GM18511 (cell line): ENCODE measurements around the gene TBX3.

Experiments used
- ATAC-seq: cut with Tn5 transposase; IDR thresholded peaks from one replicate; pipeline ENCODE4 v1.9.1; 2021; ENCODE audit warnings: mild to moderate bottlenecking, moderate library complexity; ENCODE audit not compliant: unreplicated experiment

Gene TBX3

DNA sequence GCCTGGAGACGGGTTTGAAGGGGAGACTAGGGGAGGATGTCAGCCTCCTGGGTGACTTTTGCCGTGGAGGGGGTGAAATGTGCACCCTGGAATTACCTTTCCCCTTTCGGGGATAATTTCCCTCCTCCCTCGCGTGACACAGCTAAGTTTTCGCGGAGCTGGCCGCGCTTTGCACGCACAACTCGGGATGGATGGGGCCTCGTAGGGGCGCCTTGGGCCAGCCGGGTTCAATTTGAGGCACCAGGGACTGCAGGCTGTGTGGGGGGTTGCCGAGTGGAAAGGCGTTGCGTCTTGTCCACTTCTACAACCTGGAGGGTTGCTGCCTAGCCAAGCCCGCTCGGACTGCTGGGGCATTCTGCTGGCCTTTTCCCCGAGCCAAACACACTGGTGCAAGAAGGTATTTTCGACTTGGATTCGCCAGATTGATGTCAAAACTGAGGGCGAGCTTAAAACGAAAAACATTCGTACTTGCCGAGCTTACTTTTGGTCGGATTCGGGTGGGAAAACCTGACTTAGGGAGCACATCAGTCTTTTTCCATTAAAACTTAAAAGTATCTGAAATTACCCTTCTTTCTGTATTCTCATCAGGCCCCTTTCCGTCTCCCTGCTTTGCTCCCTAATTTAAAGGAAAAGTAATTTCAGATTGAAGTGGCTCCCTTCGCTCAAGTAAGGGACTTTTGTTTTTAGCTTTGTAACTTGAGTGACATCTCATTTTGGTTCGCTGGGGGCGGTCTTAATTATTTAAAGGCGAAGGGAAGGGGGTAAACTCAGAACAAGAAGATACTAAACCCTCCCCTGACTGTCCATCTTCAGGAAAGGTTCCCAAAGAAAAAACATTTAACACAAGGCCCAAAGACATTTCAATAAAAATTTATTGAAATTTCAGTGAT, 14.3 kb downstream of the TBX3 start:
- no peak for ATAC-seq

DNA sequence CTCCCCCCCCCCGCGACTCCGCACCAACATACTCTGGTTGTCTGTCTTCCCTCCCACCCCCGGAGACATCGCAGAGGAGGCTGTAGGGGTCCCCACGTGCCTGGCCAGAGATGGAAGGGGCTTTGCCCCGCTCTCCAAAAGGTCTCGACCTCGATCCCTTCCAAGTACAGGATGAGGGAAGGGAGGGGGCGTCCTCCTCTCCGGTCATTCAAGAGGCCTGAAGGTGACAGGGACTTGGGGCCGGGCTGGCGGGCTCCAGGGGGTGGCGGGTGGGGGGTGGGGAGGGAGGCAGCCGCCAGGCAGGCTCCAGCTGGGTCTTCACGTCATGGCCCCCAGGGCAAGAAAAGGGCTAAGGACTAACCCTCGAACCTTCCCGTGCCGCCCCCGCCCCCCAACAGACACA, 15.1 kb downstream of the TBX3 start:
- no peak for ATAC-seq

DNA sequence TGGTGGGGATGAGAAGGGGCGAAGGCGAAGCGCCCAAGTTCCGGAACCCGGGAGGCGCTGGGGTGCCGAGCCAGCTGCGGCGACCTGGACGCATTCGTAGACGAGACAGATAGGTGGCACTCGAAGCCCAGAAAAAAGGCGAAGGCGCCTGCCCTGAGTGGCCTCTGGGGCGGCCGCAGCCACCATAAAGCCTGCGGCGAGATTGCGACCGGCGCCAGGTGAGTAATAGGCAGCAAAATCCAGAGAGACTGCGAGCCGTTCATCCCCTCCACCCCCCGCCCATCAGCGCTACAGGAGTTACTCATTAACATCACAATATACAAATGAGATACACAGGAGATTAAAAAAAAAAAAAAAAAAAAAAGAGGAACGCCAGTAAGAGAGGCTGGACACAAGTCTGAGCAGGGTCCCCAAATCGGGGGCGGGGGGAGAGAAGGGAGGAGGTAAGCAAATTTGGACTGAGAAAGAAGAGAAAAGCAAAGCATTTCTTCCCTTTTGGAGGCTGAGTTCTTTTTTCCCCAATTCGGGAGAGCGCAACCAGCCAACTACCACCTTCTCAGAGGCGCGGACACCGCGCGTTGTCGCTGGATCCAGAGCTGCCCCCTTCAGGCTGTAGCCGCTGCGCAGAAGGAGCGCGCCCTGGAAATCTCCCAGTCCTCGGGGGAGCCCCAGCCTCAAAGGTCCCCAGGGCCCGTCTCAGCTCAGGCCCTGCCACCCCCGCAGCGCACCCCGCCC, 15.7 kb downstream of the TBX3 start:
- ATAC-seq = no peak

DNA sequence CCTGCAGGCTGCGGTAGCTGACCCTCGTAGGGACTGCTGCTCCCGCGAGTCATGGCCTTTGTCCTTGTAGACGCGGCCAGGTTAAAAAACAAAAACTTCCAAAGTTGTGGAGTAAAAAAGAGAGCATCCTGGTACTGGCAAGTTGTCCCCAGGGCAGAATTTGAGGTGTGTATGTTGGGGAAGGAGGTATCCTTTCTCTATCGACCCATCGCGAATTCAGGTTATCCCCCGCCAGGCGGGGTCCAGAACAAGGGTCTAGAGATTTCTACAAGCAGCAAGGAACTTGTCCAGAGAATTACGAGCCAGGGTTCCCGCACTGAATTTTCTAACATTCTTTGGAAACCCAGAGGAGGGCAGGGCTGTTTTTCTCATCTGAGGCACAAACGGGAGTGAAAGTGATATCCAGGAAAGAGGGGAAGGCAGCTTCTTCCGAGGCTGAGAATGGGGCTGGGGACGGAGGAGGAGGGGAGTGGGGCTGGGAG, 16.3 kb downstream of the TBX3 start:
- ATAC-seq = no peak

DNA sequence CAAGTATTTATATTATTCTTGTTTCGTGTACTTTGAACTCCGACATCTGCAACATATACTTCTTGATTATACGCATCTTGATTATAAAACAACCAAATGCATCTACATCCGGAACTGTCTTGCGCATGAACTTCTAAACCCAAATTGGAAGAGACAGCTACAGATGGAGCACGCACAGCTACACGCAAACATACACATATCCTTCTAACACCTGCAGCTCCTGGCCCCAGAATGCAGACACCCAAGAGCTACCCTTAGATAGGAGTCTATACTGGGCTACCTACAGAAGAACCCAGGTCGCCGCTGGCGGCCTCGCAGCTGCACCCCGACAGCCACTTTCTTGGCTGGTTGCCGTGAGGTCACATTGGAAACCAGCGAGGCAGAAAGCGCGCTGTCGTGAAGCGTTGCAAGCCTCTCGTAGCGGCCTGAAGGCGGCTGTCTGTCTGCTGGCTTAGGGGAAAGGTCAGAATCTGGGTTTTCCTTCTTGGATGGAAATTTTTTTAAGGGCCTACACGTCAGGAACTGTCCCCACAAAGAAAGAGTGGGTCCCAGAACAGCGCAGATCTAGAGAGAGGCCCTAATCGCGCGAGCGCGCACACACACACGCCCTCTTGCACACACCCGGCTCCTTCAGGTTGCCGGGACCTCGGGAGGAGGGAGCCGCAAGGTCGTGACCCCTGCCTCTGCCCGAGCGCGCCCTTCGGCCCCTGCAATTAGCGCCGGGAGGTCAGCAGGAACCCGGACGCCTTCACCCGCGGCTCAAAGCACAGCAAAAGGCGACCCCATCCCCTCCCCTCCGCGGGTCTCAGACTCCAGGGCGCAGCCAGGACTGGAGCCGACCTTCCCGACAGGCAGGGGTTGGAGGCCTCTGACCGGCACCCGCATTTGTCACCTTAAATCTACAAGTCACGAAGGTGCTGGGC, 17.0 kb downstream of the TBX3 start:
- no peak for ATAC-seq

DNA sequence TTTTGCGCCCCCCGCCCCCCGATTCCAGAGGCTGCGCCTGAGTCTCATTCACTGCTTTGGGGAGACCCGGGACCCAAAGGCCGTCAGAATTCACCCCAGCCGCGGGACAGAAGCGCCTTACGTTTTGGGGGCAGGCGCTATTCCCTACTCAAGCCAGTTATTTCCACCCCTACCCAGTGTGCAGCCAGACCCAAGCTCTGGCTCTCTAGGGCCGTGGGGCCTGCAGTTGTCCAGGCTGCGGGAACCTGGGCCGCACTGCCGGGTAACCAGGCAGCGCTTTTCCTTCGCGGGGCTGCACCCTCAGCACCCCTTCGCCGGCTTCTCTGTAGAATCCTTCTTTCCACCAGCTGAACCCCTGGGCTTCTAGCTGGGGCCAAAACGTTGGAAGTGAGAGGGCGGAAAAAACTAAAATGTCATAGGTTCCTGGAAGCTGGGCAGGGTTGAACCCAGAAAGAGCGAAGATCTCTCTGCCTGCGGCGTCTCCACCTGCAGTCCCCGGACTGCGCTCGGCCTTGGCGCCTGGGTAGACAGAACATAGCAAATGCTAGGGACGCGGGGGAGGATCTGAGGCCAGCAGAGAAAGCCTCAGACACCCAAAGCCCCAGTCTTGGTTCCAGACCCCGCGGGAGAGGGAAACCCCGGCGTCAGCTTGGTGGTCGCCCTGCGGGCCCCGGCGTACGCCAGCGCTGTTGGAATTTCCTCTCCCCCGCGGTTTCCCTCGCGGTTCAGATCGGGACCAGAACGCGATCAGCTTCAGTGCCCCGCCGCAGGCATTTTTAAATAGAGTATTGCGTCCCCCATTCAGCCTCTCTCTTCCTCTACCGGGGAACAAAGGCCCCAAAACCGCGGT, 18.3 kb downstream of the TBX3 start:
- no peak for ATAC-seq

DNA sequence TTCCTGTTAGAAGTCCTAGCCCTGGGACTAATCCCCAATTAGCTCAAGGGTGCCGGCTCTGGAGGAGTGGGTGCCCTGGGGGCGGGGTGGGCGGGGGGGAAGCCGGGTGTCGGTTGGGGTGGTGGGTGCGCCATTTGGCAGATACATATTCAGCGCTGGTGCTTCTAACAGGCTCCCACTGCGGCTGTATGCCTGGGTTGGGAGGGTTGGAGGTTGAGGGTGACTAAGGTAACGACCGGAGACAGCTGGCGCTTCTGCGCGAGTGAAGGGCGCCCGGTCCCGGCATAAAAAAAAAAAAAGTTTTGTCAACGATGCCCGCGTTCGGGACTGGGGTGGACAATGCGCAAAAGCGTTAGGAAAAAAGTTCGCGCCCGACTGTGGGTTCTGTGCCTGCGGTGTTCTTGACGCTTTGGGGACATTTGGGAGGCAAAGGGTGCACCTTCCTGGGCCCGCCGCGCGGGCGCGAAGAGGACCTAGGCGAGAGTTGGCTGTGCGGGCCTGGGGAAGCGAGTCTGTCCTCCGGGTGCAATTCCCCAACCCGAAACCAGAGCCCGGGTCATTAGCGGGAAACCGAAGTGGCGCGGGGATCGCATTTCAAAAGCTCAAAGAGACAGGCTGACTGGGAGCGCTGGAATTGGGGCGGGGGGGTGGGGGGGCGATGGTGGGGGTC, 19.2 kb downstream of the TBX3 start:
- ATAC-seq = no peak

DNA sequence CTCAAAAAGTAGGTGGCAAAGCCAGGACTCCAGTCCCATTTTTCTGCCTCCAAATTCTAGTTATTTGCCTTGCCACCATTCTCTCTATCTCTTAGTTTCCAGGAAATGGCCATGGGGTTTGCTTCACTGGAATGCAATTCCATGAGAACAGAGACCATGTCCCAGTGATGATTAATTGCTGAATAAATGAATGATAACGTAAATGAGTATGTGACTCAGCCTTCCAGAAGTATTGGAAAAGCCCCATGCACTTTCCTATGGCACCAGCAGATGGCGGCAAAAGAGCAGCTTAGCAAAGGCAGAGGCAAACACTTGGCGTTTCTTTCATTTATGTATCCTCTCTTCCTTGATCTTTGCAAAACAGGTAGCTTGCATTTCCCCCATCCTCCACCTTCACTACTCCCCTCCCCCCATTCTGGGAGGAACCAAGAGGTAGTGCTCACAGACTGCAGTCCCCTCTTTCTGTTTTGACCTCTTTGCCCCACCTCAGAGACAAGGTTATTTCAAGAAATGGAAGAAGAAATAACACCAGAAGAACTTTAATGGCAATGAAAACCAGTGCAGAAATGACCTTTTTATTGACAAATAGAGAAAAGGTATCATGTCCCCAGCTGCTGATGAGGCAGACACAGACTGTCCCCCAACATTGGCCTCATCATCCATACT, 21.3 kb downstream of the TBX3 start:
- no peak for ATAC-seq

DNA sequence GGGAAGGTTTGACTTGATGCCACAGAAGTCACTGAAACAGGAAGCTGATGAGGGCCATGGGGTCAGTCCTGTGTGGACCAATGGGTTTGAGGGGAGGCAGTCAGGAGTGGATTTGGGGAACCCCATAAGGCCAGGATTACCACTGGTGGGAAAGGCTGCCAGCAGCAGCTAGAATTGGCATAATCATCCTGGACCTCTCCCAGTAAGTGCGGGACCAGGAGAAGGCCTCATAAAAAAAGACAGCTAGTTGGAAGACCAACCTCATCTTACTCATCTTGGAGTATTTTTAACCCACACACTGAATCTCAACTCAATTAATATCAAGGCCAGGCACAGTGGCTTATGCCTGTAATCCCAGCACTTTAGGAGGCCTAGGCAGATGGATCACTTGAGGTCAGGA, 22.7 kb downstream of the TBX3 start:
- ATAC-seq = no peak

DNA sequence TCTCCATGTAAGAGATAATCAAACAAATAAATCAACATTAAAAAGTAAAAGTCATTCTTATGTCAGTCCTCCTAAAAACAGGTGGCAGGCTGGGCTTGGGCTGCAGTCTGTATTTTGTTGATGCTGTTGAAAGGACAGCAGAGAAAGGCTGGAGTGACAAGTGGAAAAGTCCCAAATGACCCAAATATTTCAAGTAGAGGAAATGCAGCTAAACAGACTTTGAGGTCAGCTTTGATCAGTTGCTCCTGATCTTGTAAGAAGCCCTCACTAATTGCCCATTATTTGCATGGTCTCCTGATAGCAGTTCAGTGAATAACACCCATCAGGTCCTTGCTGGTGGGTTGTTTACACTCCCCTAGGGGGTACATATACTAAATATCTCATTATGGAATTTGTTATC, 24.9 kb downstream of the TBX3 start:
- ATAC-seq = no peak

DNA sequence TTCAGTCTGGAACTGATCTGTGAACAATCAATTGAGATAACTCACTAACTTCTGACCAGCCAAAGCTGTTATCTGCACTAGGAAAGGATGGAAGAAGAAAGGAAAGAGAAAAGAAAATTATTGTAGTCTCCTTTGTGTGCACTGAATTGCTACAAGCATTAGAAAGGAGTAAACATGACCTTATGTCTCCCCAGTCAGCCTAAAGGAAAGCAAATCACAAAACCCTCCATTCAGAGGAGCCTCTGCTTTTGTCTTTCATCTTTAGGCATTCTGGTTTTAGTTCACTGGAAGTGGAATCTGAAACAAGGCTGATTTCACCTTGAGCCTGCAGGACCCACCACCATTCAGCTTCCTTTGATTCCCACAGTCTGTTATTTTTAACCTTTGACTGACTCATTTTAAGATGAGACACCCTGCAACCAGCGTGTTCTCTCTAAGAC, 26.0 kb downstream of the TBX3 start:
- no peak for ATAC-seq

DNA sequence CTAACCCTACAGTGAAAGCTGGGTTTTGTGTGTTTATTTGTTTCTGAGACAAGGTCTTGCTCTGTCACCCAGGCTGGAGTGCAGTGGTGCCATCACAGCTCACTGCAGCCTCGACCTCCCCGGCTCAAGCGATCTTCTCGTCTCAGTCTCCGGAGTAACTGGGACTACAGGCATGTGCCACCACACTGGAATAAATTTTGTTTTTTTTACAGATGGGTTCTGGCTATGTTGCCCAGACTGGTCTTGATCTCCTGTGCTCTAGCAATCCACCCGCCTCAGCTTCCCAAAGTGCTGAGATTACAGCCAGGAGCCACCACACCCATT, 26.4 kb downstream of the TBX3 start:
- ATAC-seq = no peak

DNA sequence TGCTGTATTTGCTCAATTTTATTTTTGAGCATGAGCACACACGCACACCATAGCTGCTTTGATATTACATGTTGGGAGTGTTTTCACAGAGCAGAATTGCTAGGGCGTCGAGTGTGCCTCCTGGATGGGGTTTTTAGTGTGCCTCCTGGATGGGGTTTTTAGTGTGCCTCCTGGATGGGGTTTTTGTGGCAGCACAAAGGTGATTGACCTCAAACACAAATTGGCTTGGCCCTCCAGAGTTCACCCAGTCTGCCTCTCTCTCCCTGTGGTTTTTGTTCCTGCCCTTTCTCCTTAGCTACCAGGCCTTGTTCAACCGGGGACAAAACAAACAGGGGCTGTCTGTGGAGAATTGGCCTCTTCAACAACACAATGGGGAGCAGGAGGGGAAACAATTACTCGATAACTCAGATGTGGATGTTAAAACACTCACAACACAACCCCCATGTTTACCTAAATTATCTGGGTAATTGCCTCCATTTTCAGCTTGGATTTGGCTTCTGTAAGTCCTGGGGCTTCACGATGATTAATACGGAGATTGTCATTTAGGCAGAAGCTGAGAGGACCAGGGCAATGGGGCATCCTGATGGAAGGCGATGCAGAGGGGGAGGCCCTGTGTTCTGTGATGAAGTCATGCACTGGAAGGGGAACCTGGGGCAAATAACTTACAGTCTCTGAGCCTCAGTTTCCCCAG, 26.9 kb downstream of the TBX3 start:
- ATAC-seq = no peak

DNA sequence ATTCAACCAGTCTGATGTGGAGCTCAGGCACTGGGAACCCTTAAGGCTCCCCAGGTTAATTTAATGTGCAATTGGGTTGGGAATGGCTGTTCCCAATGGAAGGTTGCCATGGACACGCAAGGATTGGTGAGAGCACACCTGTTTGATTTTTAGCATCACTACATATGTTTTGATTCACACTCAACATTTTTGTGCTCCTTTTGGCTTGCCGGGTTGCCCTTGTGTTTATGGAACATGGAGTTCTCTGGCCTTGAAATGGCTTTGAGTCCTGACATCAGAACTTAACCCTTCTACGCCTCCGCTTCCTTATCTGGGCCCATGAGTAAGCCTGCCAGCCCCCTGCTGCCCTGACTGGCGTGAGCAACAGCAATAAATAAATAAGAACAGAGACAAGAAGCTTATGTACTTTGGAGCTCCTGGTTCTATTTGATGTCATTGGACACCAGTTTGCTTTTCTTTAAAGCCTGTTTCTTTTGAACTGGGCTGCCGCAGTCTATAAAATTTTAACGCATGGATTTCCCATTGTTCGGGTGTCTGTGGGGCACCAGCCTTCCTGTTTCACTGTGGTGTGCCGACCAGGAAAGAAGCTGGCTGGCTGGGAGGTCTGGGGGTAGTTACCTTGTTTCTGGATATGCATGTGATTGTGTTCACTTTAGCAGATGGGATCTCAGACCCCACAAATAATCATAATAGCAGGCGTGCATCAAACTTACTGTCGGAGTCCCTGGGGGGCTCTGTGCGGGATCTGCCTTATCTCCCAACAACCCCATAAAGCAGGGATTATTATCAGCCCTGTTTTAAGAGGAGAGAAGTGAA, 27.8 kb downstream of the TBX3 start:
- ATAC-seq = no peak

DNA sequence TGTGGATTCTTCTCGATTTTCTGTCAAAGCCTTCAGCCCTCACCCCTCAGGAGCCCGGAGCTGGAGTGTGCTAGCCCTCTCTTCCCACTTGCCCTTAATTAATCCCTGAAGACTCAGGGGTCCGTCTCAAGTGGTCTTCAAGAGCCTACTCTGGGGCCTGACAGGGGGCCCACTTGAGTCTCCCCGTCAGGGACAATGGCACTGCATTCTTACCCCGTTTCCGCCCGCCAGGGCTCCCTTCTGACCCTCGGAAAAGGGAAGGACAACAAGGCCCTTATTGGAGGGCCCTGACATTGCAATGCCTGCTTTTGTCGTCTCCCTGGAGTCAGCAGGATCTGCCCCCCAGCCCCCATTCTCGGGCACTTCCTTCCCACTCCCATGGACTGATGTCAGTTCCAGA, 34.4 kb downstream of the TBX3 start:
- ATAC-seq = no peak

DNA sequence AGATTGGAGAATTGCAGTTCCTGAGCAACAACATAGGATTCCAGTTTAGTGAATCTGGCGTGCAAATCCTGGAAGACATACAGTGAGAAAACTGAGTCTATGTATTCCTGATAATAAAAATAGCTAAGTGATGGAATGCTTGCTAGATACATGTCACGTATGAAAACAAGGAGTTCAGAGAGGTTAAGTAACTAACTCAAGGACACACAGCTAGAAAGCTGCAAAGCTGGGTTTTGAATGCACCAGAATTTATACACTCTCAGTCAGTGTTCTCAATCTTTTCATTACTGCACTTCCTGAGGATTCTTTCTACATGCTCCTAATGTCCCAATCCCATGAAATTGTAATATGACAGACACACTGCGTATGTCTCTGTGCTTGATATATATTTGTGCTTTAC, 35.3 kb downstream of the TBX3 start:
- ATAC-seq = no peak

DNA sequence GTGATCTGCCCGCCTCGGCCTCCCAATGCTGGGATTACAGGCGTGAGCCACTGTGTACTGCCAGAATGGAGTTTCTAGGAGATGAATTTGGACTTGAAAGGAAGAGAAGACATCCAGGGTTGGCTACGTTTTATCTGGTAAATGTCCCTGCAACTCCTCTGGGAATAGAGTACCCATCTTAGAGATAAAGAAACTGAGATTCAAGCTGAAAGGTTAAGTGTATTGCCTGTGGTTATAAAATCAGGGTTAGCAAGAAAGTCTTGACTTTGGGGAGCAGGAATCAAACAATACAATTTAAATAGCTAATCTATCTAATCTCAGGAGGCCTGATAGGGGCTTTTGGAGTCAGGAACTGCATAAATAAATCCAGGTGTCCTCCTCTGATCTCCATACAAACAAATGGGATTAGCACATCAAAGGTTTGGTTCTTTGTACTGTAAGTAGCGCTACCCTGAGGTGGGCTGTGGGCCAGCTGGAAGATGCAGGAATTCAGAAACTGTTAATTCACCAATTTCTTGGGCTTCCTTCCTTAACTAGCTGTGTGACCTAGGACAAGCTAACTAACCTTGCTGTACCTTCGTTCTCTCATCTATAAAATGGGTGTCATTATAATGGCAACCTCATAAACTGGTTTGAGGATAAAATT, 45.1 kb downstream of the TBX3 start:
- no peak for ATAC-seq
